CD4-positive, alpha-beta T cell treated with Interferon alpha-2 for 1 hour (primary cell): Measurements from ENCODE around the gene OSBPL6.
"Not testable (repeated sequence)": the region's sequence is repeated elsewhere in the genome, so short reads cannot be mapped to it uniquely, and the experiment has no call there.

Experiments
- DNase-seq, 2 donors: peaks; one replicate each; pipeline ENCODE4 v3.0.0-alpha.2; 2020 to 2022

OSBPL6 gene

DNA sequence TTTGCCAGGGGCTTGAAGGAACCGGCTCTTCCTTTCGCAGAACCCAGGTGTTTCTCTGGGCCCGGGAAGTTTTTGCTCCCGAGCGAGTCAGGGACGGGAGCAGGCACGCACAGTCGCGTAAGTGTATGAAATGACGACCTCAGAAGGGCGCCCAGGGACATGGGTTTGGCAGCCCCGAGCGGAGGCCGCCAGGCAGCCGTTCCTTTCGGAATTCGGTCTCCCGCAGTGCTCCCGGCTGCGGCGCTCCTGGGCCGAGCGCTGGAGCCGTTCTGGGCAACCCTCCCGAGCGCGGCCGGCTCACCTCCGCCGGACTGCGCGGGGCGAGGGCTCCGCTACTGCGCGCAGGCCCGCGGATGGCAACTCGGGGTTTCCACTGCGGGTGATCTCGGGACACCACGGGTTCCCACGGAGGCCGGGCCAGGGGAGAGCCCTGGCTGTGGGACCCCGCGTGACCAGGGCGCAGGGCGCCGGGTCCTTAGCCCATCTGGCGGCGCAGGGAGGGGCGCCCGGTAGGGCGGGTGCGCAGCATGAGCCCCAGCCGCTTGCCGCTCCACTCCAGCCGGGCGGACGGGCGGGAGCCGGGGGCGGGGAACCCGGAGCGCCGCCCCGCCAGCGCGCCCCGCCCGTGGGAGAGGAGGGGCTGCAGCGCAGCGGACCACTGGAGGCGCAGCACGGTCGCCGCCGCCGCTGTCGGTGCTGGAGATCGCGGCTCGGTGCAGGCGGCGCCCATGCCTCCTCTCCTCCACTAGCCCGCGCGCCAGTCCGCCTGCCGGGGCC is at the start of gene OSBPL6:
Gene OSBPL6, plus strand, starts transcription at position 690 of the 777 bp plus-strand sequence. CDS start 111,673 bp downstream, outside the sequence.
- DNase-seq = peak; percentile 35 to 59

DNA sequence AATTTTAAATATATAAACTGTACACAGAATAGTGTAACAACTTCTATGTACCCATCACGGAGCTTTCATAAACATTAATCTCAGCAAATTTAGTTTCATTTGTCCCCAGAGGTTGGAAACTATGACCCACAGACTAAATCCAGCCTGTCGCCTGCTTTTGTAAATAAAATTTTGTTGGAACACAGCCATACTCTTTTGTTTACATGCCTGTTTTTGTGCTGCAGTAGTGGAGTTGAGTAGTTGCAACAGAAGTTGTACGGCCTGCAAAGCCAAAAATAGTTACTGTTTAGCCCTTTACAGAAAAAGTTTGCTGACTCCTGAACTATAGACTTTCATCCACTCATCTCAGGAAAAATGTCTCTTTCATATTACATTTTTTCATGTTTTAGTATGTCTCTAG is 42.3 kb upstream of the OSBPL6 start:
- DNase-seq = no peak

DNA sequence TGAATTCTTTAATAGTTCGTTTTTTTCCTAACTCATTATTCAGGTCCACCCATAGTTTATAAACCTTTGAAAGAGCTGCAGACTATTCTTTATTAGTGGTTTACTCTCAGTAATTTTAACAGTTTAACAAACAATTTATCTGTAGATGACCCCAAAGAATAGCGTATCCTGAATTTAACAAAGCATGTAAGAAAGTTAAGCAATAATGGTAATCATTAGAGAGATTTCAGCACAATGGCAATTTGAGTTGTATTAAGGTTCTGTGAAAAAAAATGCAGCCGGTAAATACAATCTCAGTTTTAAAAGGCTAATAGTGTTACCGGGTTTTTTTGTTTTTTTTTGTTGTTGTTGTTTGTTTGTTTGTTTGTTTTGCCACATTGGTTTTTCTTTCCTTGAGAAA is 41.8 kb upstream of the OSBPL6 start:
- no peak for DNase-seq

DNA sequence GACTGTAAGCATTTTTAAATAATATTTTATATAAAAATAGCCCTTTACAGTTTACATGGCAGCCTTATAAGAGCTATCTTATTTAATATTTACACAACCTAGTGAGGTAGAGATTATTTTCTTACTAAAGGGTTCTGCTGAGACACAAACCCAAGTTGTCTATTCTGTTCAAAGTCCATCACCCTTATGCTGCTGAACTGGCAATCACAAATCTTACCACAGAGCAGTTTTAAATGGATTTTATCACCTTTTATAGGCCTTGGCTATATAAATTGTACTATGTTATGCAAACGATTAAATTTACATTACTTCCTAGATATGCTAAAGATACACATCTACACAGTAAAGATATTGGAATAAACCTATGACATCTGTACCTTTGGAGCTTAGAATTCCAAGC is 41.3 kb upstream of the OSBPL6 start:
- DNase-seq = no peak

DNA sequence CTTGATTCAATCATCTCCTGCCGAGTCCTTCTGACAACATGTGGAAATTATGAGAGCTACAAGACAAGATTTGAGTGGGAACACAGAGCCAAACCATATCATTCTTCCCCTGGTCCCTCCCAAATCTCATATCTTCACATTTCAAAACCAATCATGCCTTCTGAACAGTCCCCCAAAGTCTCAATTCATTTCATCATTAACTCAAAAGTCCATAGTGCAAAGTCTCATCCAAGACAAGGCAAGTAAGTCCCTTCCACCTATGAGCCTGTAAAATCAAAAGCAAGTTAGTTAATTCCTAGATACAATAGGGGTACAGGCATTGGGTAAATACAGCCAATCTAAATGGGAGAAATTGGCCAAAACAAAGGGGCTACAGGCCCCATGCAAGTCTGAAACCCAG is 40.4 kb upstream of the OSBPL6 start:
- DNase-seq = not testable (repeated sequence)

DNA sequence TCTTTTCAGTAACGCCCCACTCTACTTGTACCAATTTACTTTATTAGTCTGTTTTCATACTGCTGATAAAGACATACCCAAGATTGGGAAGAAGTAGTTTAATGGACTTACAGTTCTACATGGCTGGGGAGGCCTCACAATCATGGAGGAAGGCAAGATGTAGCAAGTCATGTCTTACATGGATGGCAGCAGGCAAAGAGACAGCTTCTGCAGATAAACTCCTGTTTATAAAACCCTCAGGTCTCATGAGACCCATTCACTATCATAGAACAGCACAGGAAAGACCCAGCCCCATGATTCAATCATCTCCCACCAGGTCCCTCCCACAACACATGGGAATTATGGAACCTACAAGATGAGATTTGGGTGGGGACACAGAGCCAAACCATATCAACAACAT is 38.8 kb upstream of the OSBPL6 start:
- no peak for DNase-seq

DNA sequence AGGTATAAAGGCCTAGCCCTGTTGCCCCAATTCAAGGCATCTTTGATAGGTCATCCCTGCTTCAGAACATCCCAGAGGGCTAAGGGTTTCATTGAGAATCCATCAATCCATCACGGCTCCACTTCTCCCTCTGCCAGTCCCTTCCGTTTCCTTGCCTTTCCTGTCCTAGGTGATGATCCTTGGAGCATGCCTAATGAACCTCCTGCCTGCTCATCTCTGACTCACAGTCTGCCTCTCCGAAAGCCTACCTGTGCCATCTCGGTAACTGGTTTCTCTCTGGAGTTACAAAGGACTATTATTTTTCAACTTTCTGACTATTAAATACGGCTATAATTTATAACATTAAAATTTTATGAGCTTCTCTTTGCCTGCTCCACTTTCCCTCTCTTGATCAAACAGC is 36.7 kb upstream of the OSBPL6 start:
- no peak for DNase-seq

DNA sequence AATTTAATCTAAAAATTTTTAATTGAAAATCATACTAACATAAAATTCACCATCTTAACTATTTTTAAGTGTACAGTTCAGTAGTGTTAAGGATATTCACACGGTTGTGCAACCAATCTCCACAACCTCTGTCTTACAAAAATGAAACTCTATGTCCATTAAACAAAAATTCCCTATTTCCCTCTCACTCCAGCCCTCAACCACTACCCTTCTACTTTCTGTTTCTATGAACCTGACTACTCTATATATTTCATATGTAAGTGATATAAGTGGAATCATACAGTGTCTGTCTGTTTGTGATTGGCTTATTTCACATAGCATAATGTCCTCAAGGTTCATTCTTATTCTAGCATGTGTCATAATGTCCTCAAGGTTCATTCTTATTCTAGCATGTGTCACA is 34.3 kb upstream of the OSBPL6 start:
- DNase-seq = no peak

DNA sequence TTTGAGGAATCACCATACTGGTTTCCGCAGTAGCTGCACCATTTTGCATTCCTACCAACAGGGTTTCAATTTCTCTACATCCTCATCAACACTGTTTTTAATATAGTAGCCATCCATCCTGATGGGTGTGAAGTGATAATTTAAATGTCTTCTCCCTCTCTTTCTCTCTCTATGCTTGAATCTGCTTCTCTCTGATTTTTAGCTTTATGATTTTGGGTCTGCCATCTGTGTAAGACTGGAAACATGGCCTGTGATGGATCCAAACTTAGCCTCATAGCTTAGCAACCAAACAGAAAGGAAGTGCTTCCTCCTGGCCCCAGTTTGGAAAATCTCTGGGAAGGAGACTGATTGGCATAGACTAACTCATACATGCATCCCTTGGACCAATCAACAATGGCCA is 33.7 kb upstream of the OSBPL6 start:
- no peak for DNase-seq

DNA sequence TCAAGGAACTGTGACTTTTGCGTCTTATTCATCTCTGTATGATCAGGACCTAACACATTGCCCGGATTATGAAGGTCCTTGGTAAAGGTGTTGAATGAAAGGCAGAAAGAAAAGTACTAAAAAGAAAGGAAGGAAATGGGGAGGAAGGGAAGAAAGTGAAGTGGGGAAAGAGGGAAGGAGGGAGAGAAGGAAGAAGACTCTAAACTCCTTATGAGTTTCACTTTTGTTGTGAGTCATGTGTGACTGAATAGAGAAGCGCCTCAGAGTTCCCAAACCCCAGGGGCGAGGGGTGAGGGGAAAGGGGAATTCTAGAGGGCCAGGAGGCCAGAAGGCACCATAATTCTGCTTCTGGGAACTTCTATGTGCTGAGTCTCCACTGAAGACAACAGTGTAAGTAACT is 30.9 kb upstream of the OSBPL6 start:
- no peak for DNase-seq

DNA sequence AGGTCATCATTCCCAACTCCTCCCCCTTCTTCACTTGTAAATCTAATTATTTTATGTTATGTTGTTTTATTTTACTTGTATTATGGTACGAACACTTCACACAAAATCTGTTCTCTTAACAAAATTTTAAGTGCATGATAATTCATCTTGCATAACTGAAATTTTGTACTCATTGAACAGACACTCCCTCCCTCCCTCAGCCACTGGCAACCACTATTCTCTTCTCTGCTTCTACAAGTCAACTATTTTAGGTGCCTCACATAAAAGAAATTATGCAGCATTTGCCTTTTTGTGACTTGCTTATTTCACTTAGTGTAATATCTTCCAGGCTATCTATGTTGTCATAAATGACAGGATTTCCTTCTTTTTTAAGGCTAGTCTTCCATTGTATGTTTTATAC is 30.4 kb upstream of the OSBPL6 start:
- DNase-seq = no peak

DNA sequence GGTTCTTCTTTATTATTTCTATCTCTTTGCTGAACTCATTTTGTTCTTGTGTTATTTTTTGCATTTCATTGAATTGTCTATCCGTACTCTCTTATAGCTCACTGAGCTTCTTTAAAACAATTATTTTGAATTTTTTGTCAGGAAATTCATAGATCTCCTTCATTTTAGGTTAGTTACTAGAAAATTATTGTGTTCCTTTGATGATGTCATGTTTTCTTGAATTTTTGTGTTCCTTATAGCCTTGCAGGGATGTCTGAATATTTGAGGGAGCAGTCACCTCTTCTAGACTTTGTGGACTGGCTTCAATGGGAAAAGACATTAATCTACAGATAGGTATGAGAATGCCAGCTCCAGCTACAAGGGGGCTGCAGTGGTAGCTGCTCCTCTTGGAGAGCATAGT is 20.7 kb upstream of the OSBPL6 start:
- DNase-seq = no peak

DNA sequence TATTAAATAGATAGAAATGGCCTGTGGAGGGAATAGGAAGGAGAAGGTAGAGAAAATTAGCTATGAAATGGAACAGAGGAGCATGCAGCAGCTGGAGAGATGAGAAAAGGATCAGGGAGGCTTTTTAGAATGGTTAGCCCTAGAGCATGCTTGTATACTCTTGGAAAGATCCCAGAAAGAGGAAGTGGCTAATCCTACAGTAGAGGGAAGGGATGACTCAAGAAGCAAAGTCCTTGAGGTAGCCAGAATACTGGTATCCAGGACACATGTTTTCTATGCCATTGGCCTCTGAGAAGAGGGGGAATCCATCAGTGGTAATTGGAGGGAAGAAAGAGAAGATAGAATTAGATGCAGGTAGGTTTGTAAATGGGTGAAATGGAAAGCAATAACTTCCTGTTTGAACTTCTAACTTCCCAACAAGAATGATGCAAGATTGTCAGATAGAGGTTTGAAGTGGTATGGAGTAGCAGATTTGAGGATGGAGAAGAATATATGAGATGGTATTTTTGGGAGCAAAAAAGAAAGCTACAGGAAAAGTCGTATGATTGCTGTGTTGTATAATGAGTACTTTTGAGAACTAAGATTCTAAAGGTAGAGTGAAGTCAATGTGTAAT is 17.1 kb upstream of the OSBPL6 start:
- DNase-seq = no peak

DNA sequence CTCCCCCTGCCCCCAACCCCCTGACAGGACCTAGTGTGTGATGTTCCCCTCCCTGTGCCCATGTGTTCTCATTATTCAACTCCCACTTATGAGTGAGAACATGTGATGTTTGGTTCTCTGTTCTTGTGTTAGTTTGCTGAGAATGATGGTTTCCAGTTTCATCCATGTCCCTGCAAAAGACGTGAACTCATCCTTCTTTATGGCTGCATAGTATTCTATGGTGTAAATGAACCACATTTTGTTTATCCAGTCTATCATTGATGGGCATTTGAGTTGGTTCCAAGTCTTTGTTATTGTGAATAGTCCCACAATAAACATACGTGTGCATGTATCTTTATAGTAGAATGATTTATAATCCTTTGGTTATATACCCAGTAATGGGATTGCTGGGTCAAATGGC is 13.7 kb upstream of the OSBPL6 start:
- not testable (repeated sequence) for DNase-seq

DNA sequence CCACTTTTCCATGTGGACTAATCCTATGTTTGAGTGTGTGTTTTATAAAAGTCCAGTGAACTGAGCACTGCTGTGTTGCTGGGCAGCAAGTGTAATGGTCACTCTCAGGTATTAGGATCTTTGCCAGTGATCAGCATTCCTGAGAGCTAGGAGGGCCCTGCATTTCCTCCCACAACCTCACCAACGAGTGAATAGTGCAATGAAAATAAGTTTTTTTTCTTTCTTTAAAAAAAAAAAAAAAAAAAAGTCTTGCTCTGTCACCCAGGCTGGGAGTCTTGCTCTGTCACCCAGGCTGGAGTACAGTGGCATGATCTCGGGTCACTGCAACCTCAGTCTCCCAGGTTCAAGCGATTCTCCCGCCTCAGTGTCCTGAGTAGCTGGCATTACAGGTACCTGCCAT is 6.5 kb upstream of the OSBPL6 start:
- no peak for DNase-seq

DNA sequence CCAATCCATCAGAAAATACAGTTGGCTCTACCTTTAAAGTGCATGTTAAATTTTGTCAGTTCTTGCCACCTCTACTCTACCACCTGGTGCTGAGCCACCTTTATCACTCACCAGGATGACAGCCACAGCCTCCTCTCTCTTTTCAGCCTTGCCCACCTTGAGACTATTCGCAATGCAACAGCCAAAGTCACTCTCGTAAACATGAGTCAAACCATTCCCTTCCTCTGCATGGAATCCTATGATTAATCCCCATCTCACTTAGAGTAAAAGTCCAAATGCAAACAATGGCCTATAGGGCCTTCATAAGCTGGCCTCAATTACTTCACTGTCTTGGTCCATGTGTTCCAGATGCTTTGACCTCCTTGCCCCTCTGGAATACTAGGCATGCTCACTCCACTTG is 5.8 kb upstream of the OSBPL6 start:
- no peak for DNase-seq

DNA sequence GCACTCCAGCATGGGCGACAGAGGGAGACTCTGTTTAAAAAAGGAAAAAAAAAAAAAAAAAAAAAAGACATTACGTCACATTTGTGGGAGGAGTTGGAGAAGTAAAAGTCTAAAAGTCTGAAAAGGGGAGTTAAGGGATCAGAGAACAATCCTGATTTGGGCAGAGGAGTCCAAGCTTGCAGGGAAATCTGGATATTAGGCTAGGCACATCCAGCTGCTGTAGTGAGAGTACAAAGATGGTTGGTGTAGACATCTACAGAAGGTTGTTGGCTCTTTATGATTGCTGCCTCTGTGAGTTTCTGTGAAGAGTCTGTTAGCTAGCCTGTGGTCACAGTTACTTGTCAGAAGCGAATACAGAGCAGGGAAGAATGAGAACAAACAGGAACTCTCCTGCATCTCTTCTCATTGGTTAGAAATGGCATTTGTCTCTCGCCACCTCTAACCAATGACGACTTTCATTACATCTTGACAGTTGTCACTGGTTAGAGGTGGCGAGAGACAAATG is 3.3 kb upstream of the OSBPL6 start:
- peak in 1 of 2 donors; percentile 38 for DNase-seq

DNA sequence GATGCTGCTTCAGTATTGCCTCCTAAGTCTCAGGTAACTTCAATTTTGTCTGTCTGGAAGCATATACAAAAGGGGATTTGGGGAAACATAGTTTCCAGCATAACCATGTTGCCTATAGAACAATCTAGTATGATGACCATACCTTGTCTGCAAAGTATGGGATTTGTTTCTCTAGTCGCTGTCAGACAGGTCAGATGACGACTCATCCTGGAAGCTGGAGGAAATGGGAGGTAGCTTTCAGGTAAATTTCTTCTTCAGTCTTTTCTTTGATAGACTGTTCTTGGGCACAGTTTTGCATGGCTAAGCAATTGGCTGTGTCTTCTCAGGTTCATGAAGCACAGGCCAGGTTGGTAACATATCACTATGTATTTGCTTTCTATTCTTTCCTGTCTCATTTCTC is 2.8 kb upstream of the OSBPL6 start:
- no peak for DNase-seq

DNA sequence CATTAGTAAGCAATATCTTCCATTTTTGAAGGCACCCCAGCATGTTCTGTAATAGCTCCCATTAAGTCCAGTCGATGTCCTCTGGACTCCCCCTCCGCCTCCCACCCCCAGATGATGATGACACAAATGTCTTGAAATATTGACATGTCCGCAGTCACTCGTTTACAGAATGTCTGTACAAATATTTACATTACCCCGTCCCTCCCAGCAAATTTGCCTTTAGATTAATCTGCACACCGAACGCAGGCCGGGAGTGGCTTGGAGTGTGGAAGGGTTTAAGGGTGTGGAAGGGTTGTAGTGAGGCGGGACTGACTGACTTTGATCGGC is 853 bp upstream of the OSBPL6 start:
- DNase-seq = no peak

DNA sequence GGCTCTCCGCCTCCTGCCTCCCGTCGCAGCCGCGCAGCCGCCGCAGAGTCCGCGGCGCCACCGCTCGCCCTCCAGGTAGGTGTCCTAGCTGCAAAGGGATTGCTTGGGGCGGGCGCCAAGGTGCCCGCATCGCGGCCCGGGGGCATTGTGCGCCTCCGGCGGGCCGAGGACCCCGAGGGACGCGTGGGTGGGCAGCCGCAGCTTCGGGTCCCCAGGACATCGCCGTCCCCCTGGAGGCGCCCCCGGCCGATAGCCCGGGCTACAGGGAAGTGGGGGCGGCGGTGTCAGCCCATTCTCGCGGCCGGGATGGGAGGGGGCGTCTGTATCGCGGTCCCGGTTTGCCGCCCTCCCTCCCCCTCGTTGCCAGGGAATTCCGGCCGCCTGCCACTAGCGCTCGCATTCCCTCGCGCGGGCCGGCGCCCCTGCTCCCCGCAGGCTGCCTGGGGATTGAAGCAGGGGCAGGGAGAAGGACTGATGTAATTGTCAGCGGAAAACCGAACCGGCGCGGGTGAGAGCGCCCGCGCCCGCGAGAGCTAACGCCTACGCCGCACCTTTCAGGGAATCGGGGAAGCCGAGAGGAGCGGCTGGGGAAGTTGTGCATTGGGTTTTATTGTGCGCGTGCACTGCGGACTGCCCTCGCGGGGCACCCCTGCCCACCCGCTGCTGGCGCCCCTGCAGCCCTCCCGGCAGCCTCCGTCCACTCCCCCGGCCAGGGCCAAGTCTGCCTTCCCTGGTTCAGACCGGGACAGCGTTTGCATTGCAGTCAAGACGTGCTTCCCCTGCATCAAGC is 483 bp downstream of the OSBPL6 start:
- no peak for DNase-seq

DNA sequence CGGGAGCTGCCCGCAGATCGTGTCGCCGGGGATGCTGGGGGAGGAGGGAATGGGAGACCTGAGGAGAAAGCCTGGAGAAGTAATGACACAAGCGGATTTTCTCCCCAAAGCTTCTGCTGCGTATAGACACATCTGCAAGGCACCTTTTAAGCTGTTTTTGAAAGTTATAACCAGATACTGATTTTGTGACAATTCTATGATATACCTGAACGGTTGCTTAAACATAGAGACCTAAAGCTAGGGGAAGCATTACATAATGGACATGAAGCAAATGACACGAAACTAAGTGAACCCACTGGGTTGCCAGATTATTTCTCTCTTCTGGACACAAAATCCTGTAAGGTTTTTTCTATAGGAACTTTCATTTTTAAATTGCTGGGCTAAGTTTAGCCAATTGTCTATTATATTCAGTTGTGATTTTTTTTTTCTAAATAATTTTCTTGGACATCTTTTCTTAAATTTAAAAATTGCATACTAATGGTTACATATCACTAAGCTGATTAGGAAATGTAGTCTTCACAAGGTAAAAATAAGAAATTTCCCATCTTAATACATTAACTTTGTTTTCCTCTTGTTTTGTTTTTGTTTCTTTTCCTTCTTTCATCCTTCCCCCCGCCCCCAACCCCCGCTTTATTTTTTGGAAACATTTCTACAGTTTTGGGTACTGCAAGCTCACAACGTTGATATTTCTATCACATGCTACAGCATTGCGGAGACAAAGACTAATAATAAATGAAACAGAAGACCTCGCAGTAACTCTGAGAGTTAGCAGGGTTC is 1.3 kb downstream of the OSBPL6 start:
- no peak for DNase-seq

DNA sequence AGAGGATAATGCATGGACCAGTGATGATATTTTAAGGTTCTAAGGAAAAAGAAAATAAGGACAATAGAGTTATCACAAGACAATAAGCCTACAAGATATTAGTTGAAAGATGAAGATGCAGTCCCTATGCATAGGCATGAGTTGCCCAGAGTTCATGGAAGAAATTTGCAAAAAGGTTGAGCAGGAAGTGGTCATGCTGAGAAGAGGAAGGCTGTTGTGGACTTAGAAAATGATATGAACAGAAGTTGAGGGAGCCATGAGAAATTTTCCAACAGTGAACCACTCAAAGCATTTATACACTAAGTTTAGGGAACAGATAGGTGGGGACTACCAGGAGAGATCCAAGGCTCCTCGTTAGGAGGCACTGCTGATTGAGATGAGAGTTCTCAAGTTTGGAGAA is 3.5 kb downstream of the OSBPL6 start:
- no peak for DNase-seq

DNA sequence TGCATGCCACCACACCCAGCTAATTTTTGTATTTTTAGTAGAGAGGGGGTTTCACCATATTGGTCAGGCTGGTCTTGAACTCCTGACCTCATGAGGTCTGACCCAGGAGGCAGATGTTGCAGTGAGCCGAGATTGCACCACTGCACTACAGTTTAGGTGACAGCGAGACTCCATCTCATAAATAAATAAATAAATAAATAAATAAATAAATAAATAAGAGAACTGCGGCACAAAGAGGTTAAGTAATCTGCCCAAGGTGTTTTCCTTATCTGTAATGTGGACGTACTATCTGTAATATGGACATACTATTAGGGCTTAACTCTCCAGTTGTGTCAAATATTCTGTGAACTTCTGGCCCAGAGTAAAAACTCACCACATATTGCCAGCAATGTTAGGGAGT is 4.1 kb downstream of the OSBPL6 start:
- not testable (repeated sequence) for DNase-seq
